GM23338 (cell line): Measurements from ENCODE around the gene PPME1. TPM values are rescaled to one million over a fixed set of nuclear protein-coding genes. Genes with fewer than 3 reads are reported as not detected.

Experiments
- ATAC-seq: fragments of 200-7000 bp; cut with Tn5 transposase; 3 replicates; pipeline ENCODE4 v1.9.1; 2020
- DNase-seq: peaks from one replicate; pipeline ENCODE4 v3.0.0-alpha.2; 2015; ENCODE audit warnings: low spot score
- H2AFZ ChIP-seq: fragments of 200-600 bp; sonication (generic); 2 replicates; pipeline ENCODE4 v1.8.0; 2016; ENCODE audit warnings: antibody characterized with exemption, mild to moderate bottlenecking, moderate library complexity
- H3F3A ChIP-seq: fragments of 200-600 bp; sonication (generic); replicated peaks from 2 replicates; pipeline ENCODE4 v1.8.0; 2017; ENCODE audit warnings: antibody characterized with exemption, mixed run types, low read depth
- H3K27ac ChIP-seq: fragments of 200-600 bp; sonication (generic); 2 replicates; pipeline ENCODE4 v1.6.1; 2016; ENCODE audit warnings: low read depth
- H3K27me3 ChIP-seq: fragments of 200-600 bp; sonication (generic); 2 replicates; pipeline ENCODE4 v1.8.0; 2016; ENCODE audit warnings: mild to moderate bottlenecking, mixed run types, moderate library complexity; ENCODE audit not compliant: insufficient read depth
- H3K36me3 ChIP-seq: fragments of 200-600 bp; sonication (generic); 2 replicates; pipeline ENCODE4 v1.8.0; 2016; ENCODE audit warnings: mild to moderate bottlenecking; ENCODE audit not compliant: insufficient read depth
- H3K4me1 ChIP-seq: fragments of 200-600 bp; sonication (generic); 2 replicates; pipeline ENCODE4 v1.8.0; 2016; ENCODE audit warnings: mild to moderate bottlenecking, moderate library complexity; ENCODE audit not compliant: insufficient read depth
- H3K4me2 ChIP-seq: fragments of 200-600 bp; sonication (generic); 2 replicates; pipeline ENCODE4 v1.7.1; 2017; ENCODE audit warnings: mixed run types
- H3K4me3 ChIP-seq: fragments of 200-600 bp; sonication (generic); 2 replicates; pipeline ENCODE4 v1.6.1; 2016; ENCODE audit warnings: mixed run types
- H3K79me2 ChIP-seq: fragments of 200-600 bp; sonication (generic); replicated peaks from 2 replicates; pipeline ENCODE4 v1.8.0; 2017; ENCODE audit warnings: mild to moderate bottlenecking; ENCODE audit not compliant: insufficient read depth
- H3K9me2 ChIP-seq: fragments of 200-600 bp; sonication (generic); 2 replicates; pipeline ENCODE4 v1.8.0; 2017; ENCODE audit not compliant: insufficient read depth
- H4K20me1 ChIP-seq: fragments of 200-600 bp; sonication (generic); replicated peaks from 2 replicates; pipeline ENCODE4 v1.8.0; 2017; ENCODE audit warnings: mild to moderate bottlenecking; ENCODE audit not compliant: insufficient read depth
- H3K27ac Mint-ChIP-seq: 2 replicates; pipeline ENCODE4 v1.8.0; 2020; ENCODE audit warnings: inconsistent platforms, mild to moderate bottlenecking, moderate library complexity, mixed read lengths
- H3K27me3 Mint-ChIP-seq: 3 replicates; pipeline ENCODE4 v1.8.0; 2022; ENCODE audit warnings: low read depth, mild to moderate bottlenecking, moderate library complexity, mixed read lengths, inconsistent platforms; ENCODE audit not compliant: insufficient read depth, poor library complexity
- H3K36me3 Mint-ChIP-seq: 3 replicates; pipeline ENCODE4 v1.8.0; 2021; ENCODE audit warnings: low read depth, mild to moderate bottlenecking, inconsistent platforms, moderate library complexity, mixed read lengths
- H3K4me1 Mint-ChIP-seq: 3 replicates; pipeline ENCODE4 v1.8.0; 2020; ENCODE audit warnings: mild to moderate bottlenecking, inconsistent platforms, mixed read lengths
- H3K4me3 Mint-ChIP-seq: 3 replicates; pipeline ENCODE4 v1.8.0; 2021; ENCODE audit warnings: moderate library complexity, mild to moderate bottlenecking, inconsistent platforms, mixed read lengths
- H3K9me3 Mint-ChIP-seq: 3 replicates; pipeline ENCODE4 v1.8.0; 2020; ENCODE audit warnings: moderate library complexity, mild to moderate bottlenecking, inconsistent platforms, mixed read lengths
- CREB1 ChIP-seq: fragments of 250-450 bp; sonication (Bioruptor Pico); IDR thresholded peaks from 2 replicates; pipeline ENCODE4 v1.5.0; 2020; ENCODE audit warnings: low read depth, mild to moderate bottlenecking, moderate library complexity
- ETS1 ChIP-seq: IDR thresholded peaks from 2 replicates; pipeline ENCODE4 v1.6.1; 2016; ENCODE audit warnings: antibody characterized with exemption
- EZH2 ChIP-seq: fragments of 200-600 bp; sonication (generic); IDR thresholded peaks from one replicate; pipeline ENCODE4 v1.8.0; 2017; ENCODE audit warnings: antibody characterized with exemption, mild to moderate bottlenecking, low read depth; ENCODE audit not compliant: unreplicated experiment
- EZH2phosphoT487 ChIP-seq: fragments of 200-600 bp; sonication (generic); IDR thresholded peaks from one replicate; pipeline ENCODE4 v1.8.1; 2018; ENCODE audit warnings: antibody characterized with exemption; ENCODE audit not compliant: unreplicated experiment
- JUNB ChIP-seq: IDR thresholded peaks from one replicate; pipeline ENCODE4 v1.6.1; 2016; ENCODE audit warnings: antibody characterized with exemption; ENCODE audit not compliant: unreplicated experiment
- NANOG ChIP-seq: IDR thresholded peaks from 2 replicates; pipeline ENCODE4 v1.6.1; 2016; ENCODE audit warnings: antibody characterized with exemption, borderline replicate concordance
- POLR2AphosphoS5 ChIP-seq: IDR thresholded peaks from 2 replicates; pipeline ENCODE4 v1.6.1; 2016; ENCODE audit warnings: antibody characterized with exemption, low read depth
- STAT1 ChIP-seq: IDR thresholded peaks from one replicate; pipeline ENCODE4 v1.6.1; 2016; ENCODE audit warnings: antibody characterized with exemption; ENCODE audit not compliant: unreplicated experiment
- ZNF114 ChIP-seq: fragments of 250-450 bp; sonication (Bioruptor Pico); IDR thresholded peaks from 2 replicates; pipeline ENCODE4 v1.5.0; 2020; ENCODE audit warnings: mild to moderate bottlenecking, moderate library complexity
- ZNF331 ChIP-seq: fragments of 250-450 bp; sonication (Bioruptor Pico); IDR thresholded peaks from 2 replicates; pipeline ENCODE4 v1.5.0; 2020; ENCODE audit warnings: low read depth, mild to moderate bottlenecking, moderate library complexity
- polyA plus RNA-seq: library from polyadenylated mRNA; unstranded; fragments of >200 nt; fragmentation: Nextera tagmentation; extraction: Ambion mirVana; gene quantifications from 2 replicates; pipeline ENCODE4 v1.2.1, GENCODE V29; 2016
- total RNA-seq: library from RNA; depleted of rRNA; stranded (reverse); fragments of >200 nt; shearing (Covaris generic); gene quantifications from 2 replicates; pipeline ENCODE4 v1.2.3, GENCODE V29; 2014
- TF ChIP-seq, protein P1 (sequence below): IDR thresholded peaks from one replicate; pipeline ENCODE4 v1.6.1; 2018; ENCODE audit warnings: antibody characterized with exemption; ENCODE audit not compliant: unreplicated experiment
- TF ChIP-seq, protein P2 (sequence below), 2 experiments: fragments of 200-600 bp in 1 of 2; sonication (generic) in 1 of 2; conservative IDR thresholded peaks; 2 replicates each; pipeline versions ENCODE4 v1.5.1 to v1.6.1; 2016 to 2017; ENCODE audit warnings: antibody characterized with exemption in 2 of 2, low read depth in 2 of 2, mild to moderate bottlenecking in 2 of 2, moderate library complexity in 1 of 2
- TF ChIP-seq, protein P3 (sequence below): fragments of 250-450 bp; sonication (Bioruptor Pico); IDR thresholded peaks from 2 replicates; pipeline ENCODE4 v1.5.0; 2020; ENCODE audit warnings: mild to moderate bottlenecking, moderate library complexity

PPME1 gene
- total and polyA plus RNA-seq, 2 experiments from 2014 or later, result 32.1 to 37.2 TPM

DNA sequence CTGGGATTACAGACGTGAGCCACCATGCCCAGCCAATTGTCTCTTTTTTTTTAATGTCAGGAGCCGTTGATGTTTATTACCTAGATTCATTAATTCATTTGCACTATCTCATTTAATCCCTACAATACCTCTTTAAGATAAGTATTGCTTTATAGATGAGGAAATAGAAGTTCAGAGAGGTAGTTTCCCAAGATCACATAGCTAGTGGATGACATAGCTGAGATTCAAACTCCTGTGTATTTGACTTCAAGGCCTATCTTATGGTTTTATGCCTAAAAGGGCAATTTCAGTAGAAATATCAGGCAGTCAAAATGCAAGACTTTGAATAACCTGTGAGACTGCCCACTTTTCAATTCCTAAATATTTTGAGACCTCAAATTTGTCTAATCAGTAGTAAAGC, 66.5 kb downstream of the PPME1 start:
- Histone ChIP-seq H3K27me3 (no peaks in the 10 kb centered on the region), H3K4me2 (no peak overlapping the region), H3K36me3 (peaks cover 16% of the 10 kb centered on the region; the same call in 1 of the 2 replicates), H2AFZ (no peak overlapping the region), H3K27ac (no peak overlapping the region), H3K4me1 (no peaks in the 10 kb centered on the region), H4K20me1 (no peaks in the 10 kb centered on the region), H3K79me2 (no peaks in the 10 kb centered on the region), H3K4me3 (no peak overlapping the region), H3F3A (no peaks in the 10 kb centered on the region), H3K9me2 (no peaks in the 10 kb centered on the region)
- TF ChIP-seq EZH2, result no peak
- no peak for TF ChIP-seq ETS1
- TF ChIP-seq POLR2AphosphoS5, result no peak
- no peak for TF ChIP-seq STAT1
- no peak for TF ChIP-seq JUNB
- no peak for TF ChIP-seq ZNF331 (CRISPR knock-in tag)
- no peak for TF ChIP-seq CREB1 (CRISPR knock-in tag)
- TF ChIP-seq, protein P1, sequence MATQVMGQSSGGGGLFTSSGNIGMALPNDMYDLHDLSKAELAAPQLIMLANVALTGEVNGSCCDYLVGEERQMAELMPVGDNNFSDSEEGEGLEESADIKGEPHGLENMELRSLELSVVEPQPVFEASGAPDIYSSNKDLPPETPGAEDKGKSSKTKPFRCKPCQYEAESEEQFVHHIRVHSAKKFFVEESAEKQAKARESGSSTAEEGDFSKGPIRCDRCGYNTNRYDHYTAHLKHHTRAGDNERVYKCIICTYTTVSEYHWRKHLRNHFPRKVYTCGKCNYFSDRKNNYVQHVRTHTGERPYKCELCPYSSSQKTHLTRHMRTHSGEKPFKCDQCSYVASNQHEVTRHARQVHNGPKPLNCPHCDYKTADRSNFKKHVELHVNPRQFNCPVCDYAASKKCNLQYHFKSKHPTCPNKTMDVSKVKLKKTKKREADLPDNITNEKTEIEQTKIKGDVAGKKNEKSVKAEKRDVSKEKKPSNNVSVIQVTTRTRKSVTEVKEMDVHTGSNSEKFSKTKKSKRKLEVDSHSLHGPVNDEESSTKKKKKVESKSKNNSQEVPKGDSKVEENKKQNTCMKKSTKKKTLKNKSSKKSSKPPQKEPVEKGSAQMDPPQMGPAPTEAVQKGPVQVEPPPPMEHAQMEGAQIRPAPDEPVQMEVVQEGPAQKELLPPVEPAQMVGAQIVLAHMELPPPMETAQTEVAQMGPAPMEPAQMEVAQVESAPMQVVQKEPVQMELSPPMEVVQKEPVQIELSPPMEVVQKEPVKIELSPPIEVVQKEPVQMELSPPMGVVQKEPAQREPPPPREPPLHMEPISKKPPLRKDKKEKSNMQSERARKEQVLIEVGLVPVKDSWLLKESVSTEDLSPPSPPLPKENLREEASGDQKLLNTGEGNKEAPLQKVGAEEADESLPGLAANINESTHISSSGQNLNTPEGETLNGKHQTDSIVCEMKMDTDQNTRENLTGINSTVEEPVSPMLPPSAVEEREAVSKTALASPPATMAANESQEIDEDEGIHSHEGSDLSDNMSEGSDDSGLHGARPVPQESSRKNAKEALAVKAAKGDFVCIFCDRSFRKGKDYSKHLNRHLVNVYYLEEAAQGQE, result no peak
- TF ChIP-seq ZNF114 (CRISPR knock-in tag), result no peak
- TF ChIP-seq, protein P2, sequence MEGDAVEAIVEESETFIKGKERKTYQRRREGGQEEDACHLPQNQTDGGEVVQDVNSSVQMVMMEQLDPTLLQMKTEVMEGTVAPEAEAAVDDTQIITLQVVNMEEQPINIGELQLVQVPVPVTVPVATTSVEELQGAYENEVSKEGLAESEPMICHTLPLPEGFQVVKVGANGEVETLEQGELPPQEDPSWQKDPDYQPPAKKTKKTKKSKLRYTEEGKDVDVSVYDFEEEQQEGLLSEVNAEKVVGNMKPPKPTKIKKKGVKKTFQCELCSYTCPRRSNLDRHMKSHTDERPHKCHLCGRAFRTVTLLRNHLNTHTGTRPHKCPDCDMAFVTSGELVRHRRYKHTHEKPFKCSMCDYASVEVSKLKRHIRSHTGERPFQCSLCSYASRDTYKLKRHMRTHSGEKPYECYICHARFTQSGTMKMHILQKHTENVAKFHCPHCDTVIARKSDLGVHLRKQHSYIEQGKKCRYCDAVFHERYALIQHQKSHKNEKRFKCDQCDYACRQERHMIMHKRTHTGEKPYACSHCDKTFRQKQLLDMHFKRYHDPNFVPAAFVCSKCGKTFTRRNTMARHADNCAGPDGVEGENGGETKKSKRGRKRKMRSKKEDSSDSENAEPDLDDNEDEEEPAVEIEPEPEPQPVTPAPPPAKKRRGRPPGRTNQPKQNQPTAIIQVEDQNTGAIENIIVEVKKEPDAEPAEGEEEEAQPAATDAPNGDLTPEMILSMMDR (conservative IDR thresholded peaks at IDR 0.05; ENCODE audit: low read depth in 2 of 2), result no peak
- TF ChIP-seq NANOG, result no peak
- TF ChIP-seq, protein P3, sequence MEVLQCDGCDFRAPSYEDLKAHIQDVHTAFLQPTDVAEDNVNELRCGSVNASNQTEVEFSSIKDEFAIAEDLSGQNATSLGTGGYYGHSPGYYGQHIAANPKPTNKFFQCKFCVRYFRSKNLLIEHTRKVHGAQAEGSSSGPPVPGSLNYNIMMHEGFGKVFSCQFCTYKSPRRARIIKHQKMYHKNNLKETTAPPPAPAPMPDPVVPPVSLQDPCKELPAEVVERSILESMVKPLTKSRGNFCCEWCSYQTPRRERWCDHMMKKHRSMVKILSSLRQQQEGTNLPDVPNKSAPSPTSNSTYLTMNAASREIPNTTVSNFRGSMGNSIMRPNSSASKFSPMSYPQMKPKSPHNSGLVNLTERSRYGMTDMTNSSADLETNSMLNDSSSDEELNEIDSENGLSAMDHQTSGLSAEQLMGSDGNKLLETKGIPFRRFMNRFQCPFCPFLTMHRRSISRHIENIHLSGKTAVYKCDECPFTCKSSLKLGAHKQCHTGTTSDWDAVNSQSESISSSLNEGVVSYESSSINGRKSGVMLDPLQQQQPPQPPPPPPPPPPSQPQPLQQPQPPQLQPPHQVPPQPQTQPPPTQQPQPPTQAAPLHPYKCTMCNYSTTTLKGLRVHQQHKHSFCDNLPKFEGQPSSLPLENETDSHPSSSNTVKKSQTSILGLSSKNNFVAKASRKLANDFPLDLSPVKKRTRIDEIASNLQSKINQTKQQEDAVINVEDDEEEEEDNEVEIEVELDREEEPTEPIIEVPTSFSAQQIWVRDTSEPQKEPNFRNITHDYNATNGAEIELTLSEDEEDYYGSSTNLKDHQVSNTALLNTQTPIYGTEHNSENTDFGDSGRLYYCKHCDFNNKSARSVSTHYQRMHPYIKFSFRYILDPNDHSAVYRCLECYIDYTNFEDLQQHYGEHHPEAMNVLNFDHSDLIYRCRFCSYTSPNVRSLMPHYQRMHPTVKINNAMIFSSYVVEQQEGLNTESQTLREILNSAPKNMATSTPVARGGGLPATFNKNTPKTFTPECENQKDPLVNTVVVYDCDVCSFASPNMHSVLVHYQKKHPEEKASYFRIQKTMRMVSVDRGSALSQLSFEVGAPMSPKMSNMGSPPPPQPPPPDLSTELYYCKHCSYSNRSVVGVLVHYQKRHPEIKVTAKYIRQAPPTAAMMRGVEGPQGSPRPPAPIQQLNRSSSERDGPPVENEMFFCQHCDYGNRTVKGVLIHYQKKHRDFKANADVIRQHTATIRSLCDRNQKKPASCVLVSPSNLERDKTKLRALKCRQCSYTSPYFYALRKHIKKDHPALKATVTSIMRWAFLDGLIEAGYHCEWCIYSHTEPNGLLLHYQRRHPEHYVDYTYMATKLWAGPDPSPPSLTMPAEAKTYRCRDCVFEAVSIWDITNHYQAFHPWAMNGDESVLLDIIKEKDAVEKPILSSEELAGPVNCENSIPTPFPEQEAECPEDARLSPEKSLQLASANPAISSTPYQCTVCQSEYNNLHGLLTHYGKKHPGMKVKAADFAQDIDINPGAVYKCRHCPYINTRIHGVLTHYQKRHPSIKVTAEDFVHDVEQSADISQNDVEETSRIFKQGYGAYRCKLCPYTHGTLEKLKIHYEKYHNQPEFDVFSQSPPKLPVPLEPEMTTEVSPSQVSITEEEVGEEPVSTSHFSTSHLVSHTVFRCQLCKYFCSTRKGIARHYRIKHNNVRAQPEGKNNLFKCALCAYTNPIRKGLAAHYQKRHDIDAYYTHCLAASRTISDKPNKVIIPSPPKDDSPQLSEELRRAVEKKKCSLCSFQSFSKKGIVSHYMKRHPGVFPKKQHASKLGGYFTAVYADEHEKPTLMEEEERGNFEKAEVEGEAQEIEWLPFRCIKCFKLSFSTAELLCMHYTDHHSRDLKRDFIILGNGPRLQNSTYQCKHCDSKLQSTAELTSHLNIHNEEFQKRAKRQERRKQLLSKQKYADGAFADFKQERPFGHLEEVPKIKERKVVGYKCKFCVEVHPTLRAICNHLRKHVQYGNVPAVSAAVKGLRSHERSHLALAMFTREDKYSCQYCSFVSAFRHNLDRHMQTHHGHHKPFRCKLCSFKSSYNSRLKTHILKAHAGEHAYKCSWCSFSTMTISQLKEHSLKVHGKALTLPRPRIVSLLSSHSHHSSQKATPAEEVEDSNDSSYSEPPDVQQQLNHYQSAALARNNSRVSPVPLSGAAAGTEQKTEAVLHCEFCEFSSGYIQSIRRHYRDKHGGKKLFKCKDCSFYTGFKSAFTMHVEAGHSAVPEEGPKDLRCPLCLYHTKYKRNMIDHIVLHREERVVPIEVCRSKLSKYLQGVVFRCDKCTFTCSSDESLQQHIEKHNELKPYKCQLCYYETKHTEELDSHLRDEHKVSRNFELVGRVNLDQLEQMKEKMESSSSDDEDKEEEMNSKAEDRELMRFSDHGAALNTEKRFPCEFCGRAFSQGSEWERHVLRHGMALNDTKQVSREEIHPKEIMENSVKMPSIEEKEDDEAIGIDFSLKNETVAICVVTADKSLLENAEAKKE, result no peak
- no peak for TF ChIP-seq EZH2phosphoT487
- ATAC-seq (no peak), DNase-seq (no peak)
- Mint-ChIP-seq H3K36me3 (peaks cover 18% of the 10 kb centered on the region), H3K27me3 (peaks cover 2% of the 10 kb centered on the region), H3K27ac (no peak overlapping the region), H3K4me3 (no peak overlapping the region), H3K4me1 (no peaks in the 10 kb centered on the region), H3K9me3 (no peaks in the 10 kb centered on the region; the same call in 2 of the 3 replicates)
